NCI-H1092 (cell line): Measurements from ENCODE around the gene PLEKHA1.
A peak's percentile ranks its signal among the peaks of the same experiment; 100 is the strongest.

Source experiments
- DNase-seq: peaks from one replicate; lab custom pipeline; 2025; lab: John Stamatoyannopoulos, UW

PLEKHA1 gene

DNA sequence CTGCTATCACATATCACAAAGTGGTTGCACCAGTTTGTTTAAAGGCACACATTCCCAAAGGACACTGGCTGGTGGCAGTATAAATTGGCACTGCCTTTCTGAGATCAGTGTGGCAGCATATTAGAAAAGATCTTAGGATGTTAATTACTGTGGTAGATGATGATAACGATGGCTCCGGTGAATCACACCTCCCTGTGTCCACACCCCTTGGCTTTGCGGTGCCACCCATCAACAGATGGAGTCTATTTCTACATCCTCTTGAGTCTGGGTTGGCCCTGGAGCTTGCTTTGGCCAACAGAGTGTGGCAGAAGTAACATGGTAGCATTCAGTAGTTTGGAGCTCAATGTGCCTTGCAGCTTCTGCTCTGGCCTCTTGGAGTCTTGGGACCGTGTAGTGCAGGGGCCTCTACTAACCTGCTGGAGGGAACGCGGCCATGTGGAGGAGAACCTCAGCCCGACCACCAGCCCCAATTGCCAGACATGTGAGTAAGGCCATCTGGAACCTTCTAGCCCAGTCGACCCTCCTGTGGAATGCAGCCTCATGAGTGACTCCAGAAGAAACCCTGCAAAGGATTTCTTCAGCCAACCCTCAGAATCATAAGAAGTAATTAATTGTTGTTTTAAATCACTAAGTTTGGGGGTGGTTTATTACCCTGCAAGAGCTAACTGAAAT is 27.2 kb upstream of the PLEKHA1 start:
- no peak for DNase-seq

GRCh38 chr10:122348512-122348911 is 26.0 kb upstream of the PLEKHA1 start:
- no peak for DNase-seq

- DNase-seq: no peak
Observed at GRCh38 chr10:122348935-122349361, 25.6 kb upstream of the PLEKHA1 start.

- no peak for DNase-seq
Observed at GRCh38 chr10:122349758-122350369, 24.6 kb upstream of the PLEKHA1 start.

GRCh38 chr10:122350893-122351292 is 23.6 kb upstream of the PLEKHA1 start:
- no peak for DNase-seq

- DNase-seq: no peak
Observed at GRCh38 chr10:122352817-122353525, 21.5 kb upstream of the PLEKHA1 start.

DNA sequence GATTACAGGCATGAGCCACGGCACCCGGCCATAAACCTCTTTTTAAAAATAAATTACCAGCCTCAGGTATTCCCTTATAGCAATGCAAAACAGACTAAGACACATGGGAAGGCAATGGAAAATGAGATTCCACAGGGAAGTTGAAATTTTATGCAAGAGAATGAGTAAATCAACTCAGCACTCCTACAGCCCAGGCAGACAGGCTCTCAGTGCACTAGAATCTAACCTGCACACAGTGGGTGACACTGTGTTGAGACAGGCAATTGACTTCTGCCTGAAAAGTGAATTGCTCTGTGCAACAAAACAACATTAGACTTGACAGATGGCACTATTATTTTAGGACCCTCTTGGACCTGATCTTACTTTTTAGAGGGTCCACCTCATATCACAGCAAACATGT is 20.1 kb upstream of the PLEKHA1 start:
- no peak for DNase-seq

DNA sequence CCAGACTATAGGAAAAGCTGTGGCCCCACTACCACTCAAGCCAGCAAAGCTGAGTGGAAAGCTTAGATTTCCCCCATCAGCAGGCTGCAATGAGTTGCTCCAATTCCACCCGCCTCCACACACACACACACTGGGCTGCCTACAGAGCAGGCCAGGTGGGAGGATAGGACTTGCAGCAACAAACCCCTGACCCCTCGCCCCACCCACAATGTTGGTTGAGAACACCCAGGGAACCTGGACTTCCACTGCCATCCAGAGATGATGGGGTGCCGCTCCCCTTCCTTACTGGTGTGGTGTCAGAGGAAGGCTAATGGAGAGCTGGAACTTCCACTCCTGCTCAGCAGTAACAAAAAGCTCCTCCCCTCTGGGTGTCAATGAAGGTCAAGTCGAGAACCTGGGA is 16.8 kb upstream of the PLEKHA1 start:
- DNase-seq: no peak

GRCh38 chr10:122359621-122360020 is 14.9 kb upstream of the PLEKHA1 start:
- DNase-seq: no peak

- no peak for DNase-seq
Observed at GRCh38 chr10:122361046-122361445, 13.5 kb upstream of the PLEKHA1 start.

DNA sequence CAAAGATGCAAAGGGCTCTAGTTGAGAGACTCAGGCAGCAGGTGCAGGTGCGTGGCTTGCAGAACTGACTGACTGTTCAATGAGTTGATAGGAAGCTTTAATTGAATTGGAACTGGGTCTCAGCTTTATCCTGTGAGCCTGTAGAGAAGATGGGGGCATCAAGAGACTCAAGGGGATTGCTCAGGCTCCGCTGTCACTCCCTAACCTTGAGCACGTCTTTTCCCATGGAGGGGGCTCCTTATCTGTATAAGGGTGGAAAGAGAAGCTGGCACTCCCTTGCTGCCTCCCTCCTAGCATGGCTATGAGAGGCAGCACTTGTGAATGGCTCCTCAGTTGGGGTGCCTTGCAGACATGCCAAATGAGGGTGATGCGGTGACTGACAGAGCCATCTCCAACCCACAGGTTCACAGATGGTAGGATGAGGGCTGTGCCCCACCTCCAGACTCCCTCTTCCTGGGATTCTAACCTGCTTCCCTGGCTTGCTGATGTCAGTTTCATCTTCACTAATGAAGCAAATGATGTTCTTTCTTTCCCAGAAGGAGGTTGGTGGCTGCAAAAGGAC is 12.4 kb upstream of the PLEKHA1 start:
- DNase-seq: no peak

DNA sequence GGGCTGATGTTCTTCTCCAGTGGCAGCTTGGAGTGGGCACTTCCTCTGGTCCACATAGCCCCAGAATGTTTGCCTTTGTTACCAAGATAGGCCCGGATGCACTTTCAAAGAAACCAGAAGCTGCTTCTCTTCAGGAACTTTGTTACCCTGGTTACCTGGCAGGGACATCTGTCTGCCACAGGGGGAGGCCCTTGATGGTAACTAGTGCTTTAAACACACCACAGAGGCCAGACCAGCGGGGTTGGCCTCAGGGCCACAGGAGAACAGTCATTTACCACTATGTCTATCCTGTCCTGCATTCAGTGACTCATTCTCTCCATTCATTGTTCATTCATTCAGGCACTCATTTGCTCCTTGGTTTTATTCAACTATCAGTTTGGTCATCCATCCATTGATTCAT is 11.9 kb upstream of the PLEKHA1 start:
- DNase-seq: no peak

- DNase-seq: no peak
Observed at GRCh38 chr10:122363311-122363710, 11.2 kb upstream of the PLEKHA1 start.

DNA sequence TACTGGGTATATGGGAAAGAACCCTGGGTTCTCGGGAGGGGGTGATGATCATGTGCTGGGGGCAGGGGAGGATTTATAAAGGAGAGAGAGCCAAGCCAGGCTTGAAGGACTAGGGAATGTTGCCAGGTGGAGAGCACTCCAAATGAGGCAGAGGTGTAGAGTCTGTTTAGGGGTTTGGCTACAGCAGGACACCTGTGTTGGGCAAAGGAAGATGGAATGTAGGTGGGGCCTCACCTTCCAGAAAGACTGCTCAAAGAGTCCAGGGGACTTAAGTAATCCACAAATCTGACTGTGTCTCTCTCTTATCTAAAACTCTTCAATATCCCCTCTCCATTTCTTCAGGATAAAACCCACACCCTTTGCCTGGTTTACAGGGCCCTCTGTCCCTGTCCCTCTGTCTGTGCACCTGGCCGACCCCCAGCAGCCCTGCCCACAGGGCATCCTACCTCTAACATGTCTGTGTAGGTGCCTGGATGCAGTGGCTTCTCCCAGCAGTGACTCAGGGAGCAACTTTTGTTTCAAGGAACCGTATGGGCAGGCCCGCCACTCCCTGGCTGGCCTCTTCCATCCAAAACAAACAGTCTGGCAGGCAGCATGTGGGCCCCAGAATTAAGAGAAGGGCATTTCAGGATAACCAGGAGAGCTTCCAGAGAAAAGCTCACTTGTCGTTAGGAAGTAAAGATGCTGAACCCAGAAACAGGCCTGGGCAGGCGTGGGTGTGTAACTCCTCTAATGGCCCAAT is 10.6 kb upstream of the PLEKHA1 start:
- no peak for DNase-seq

DNA sequence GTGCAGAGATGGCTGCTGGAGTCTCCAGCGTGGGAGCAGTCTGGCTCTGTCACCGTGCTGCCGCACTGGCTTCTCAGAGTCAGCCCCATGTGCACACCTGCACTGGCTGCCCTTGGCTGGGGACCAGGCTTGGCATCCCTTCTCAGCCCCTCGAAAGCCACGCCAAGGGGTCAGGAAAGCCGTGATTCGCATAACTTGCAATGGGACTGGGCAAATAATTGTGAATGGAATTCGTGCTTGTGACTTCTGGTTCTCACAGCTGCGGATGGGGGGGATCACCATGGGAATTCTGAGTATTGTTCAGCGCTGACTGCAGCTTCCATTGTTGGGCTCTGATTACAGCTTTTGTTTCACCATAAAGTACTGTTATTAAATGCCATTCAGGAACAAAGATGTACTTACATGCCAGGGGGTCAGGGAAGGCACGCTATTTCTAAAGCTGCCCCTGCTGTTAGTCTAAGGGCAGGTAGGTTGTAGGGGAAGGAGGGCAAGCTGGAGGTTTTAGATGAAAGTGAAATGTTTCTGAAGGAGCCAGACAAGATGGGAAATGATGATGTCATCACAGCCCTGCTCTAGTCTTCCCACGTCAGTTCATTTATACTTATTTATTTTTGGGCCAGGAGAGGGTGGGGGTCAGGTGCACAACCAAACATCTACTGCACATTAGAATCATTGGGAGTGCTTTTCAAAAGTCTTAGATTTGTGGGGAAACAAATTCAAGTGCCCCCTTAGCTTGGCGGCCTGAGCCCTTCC is 5.8 kb upstream of the PLEKHA1 start:
- no peak for DNase-seq

GRCh38 chr10:122373108-122373507 is 1.4 kb upstream of the PLEKHA1 start:
- DNase-seq: no peak

DNA sequence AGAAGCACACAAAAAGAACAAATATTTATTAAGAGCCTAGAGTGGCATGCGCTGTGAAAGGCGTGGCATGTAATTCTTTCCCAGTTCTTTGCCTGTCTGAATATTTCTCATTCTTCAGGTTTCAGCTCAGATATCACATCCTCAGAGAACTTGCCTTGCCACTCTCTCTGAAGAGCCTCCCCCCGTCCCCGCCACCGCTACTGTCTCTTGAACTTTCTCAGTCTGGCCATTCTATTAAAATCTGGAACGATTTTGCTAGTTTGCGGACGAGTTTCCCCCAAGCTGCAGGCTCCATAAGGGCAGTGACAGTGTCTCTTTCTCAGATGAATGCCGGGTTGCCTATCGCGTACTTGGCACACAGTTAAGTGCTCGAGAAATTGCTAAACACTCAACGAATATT is 787 bp upstream of the PLEKHA1 start:
- no peak for DNase-seq

DNA sequence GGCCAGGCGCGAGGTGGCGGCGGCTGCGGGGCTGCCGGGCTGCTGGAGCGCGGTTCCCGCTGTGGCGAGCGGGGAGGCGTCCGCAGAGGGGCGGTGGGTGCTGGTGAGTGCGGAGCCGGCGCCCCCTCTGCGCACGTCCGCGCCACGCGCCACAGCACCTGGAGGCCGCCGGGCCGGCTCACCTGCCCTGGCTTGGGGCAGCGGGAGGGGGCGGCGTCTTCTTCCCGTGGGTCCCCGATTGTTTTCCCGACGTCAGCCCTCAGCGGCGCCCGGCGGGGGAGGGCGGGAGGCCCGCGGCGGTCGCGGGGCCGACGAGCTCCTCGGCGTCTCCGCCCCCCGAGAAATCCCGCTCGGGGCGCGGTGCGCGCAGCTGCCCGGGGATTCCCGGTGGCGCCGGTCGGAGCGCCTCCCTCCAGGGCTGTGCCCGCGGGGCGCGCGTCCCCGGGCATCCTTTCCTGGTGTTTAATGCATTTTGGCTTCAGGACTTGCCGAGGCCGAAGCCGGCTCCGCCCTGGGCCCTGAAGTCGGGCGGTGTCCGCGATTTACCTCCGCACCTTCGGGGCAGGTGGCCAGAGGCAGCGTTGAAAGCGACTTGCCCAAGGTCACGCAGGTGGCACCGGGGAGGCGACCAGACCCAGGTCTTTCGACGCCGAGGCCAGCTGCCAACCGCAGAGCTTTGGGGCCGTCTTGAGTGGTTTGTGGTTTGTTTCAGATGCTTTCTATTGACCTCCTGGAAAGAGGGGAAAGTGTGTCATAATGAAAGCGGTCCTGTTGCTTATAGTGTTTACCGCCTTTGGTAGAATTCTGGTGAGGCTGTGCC is 561 bp downstream of the PLEKHA1 start:
- peak; percentile 21 for DNase-seq

GRCh38 chr10:122375679-122376160 is 1.2 kb downstream of the PLEKHA1 start:
- DNase-seq: no peak

DNA sequence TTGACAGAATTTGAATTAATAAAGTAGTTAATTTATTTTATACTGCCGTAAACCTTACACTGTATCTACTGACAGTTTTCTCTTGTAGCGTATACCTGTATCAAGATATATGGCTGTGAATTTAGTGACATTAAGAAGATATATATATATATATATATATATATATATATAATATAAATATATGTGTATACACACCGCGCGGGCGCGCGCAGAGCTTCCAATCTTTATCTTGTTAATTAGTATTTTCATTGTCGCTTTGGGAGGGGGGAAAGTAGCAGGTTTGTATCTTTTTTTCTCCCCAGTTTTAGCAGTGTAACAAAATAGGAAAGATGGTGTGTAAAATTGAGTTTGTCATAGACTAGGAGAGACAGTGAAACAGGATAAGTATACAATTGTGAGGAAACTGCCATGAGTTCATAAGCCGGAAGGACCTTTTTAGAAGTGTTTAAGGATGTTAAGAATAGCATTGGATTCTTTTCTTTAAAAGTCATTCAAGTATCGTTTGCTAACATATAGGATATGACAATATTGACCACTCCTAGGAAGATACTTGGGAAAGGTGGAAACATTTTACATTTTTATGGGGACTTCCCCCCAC is 2.0 kb downstream of the PLEKHA1 start:
- no peak for DNase-seq
